NOMO-1 treated with dmso at 0.1 percent for 144 hours (cell line): Measurements from ENCODE around the gene SOX5.
"Not testable (repeated sequence)": the region's sequence is repeated elsewhere in the genome, so short reads cannot be mapped to it uniquely, and the experiment has no call there.

Experiments used
- DNase-seq: peaks from one replicate; lab custom pipeline; 2025; ENCODE audit not compliant: unreplicated experiment; lab: John Stamatoyannopoulos, UW

SOX5 gene

DNA sequence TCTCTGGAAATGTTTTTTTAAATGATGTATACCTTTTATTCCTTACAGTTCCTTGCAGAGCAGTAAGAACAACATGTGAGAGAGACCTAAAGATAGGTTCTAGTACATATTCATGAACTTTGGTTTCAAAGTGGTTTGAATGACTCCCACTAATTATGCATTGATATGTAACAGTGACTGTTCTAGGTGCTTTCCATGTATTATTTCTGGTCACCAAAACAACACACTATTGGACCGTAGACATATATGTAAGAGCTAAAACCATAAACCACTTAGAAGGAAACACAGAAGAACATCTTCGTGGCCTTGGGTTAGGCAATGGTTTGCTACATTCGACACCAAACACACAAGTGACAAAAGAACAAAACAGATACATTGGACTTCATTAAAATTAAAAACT, 37.9 kb downstream of the SOX5 start:
- no peak for DNase-seq

DNA sequence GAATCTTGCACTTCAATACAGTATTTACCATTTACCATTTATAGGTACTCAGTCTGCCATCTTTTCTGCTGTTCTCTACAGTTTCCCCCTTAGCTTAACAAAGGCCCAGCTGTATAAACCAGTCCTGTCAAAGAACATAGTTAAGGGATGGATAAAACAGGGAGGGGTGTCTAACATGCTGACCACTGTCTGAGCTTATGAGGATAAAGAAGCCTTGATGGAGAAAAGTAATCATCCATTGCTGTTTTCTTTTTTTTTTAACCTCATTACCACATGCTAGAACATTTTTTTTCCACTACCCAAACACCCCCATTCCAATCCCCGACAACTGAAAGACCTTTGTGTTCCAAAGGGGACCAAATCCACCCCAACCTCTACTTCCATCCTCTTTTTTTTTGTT, 39.9 kb downstream of the SOX5 start:
- no peak for DNase-seq

DNA sequence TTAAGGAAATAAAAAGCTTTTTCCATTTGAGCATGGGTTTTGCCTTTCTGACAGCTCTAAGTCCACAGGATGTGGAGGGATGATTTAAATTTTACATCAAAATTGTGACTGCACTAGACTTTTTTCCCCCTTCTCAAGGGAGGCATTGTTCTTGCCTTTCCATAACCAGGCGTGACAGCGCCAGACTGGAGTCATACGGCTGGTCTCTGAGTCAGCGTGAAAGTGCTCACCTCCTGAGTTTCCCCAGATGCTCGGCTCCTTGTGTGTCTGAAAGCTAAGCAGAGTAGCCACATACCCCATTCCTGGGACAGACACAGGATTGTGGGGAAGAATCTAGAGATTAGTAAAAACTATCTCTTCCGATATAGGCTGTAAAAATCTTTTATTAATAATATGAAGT, 43.1 kb downstream of the SOX5 start:
- no peak for DNase-seq

DNA sequence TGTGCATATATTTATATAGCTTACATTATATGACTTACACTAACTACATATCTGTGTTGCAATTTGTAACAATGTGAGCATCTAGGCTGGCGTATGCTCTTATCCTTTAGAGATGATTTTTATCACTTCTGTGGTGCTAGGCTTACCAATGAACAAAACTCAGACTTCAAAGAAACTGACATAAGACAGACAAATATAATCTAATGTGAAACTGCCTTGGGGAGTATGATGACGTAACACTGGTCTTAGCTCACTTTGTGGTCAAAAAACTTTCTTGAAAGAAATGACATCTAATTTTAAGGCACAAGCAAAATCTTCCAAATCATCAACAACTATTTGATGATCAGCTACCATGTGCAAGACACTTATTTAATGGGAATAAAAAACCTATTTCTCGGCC, 50.0 kb downstream of the SOX5 start:
- no peak for DNase-seq

DNA sequence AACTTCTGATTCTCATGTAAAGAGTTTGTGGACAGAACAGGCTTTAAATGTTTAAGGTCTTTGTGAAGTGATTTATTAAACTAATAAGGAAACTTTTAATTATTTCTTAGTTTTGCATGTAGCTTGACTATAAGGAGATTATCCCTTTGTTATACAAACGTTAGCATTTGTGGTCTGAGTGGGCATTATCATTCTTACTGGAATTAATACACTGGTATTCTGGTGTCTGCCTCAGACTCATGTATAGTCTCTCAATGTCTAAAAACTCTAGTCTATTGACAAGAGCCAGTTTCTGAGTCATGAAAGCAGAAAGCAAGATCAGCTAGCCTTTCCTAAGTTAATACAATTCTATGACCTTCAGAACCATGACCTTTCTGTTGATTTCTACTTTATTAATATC, 51.3 kb downstream of the SOX5 start:
- no peak for DNase-seq

DNA sequence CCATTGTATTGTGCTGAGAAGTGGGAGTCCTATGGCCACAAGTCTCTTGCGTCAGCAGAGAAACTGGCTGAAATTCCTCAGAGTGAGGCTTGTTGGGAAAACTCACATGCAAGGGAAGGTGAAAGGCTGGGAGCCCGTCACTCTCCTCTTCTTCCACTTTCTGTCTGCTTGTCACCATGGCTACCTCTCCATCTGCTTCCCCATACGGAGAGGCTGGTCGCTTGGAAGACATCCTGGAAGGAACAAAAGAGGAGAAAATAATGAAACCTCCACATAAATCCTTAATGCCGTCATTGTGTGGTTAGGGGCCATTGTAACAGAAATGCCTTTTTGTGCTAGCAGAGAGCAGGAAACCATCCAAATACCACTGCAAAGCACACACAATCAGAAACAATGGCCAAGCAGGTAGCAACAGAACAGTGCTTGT, 53.7 kb downstream of the SOX5 start:
- no peak for DNase-seq

DNA sequence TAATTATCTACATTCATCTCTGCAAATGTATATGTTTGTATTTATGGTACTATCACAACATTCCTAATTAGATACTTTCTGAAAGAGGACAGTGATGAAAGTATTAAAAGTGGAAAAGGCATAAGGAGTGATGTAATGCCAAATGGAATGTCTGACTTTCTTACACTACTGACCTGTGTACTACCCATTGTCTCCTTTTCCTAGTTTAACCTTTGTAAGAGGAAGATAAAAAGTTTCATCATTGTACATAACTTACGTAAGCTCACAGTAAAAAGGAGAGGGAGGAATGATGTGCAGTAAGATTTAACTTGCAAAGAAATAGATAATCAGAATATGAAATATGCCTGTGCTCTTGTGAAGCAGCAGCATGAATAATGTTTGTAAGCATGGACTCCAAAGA, 55.9 kb downstream of the SOX5 start:
- DNase-seq, result no peak

DNA sequence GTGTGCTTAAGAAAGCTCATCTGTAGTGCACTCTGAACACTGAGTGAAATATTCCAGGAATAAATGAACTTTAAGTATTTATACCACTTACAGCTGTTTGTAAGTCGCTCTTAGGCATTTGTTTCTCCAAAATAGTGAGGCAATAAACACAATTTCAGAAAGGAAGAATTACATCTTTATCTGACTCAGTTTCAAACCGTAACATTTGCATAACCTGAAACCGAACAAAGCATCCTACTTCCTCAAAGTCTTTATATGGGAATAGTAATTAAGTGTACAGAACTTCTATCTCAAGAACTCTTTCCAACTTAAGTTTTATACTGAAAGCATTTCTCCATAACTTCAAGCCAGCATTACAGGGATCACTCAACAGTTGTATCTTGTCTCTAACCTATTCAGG, 58.4 kb downstream of the SOX5 start:
- DNase-seq, result no peak

DNA sequence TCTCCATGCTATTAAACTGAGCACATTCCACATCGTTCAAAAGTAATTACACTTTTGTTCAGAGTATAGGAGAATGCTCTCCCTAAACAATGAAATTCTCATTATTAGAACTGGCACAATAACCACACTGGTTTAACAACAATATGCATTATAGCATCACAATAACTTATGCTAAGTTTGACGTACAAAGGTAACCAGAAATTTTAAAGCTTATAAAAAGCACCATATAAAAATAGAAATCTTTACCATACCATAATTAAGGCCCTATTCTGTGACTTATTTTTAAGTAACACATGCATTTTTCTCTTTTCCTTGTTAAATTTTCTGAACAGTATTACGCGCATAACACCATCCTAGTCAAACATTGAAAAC, 60.4 kb downstream of the SOX5 start:
- DNase-seq, result no peak

DNA sequence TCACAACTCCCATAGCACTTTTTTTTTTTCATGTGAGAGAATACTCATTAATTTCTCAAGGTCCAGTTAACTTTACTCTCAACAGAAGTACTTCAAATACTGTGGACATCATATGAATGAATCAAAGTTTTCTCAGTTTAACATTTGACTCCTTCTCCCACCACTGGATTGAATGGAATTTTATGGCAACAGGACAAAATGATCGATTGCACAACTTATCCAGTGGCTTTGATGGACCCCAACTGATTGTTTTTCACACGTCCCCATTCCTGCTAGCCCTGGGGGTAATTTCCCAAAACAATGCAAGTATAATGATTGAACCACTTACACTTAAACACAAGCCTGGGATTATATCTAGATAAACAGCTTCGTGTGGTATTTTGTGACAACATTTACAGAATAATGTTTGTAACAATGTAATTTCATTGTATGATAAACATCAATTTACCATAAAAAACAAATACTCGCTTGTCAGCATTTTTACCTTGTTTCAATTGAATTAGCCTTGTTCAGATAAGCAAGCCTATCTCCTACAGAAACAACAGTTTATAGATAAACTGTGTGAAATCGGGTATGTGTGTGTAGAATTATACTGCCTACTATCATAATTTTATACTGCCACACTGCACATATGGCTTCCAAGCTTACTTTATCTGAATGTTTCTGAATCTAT, 60.9 kb downstream of the SOX5 start:
- DNase-seq, result no peak

DNA sequence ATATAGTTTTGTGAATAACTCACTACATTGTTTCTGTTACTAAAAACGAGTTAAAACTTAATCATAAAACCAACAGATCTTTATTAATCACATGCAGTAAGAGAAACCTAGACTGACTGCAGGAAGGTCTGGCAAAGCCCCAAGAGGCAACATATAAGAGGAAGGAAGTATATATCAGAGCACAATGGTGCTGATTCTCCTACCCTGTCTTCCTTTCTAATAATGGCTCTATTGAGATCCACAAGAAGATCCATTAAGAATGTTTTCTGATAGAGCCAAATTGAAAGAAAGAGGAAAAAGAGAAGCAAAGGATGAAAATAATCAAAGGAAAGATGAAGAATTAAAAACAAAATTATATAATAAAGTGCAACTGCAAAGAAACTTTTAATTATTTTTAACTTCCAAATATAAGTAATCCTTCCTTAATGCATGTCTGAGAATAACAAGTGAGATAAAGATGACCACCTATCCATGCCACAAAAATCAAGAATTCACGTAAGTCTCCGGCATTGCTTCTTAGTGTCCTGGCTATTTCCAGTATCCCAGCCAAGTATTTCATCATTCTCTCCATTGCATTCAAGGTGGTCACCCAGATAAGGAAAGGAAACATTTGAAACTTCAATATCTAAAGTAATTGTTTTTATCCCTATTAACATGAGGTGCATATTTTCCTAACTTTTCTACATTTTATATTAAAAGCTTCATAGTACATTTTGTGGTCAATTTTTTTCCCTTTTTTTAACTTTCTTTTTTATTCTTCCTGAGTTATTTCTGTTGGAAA, 62.2 kb downstream of the SOX5 start:
- DNase-seq, result peak; percentile 10

DNA sequence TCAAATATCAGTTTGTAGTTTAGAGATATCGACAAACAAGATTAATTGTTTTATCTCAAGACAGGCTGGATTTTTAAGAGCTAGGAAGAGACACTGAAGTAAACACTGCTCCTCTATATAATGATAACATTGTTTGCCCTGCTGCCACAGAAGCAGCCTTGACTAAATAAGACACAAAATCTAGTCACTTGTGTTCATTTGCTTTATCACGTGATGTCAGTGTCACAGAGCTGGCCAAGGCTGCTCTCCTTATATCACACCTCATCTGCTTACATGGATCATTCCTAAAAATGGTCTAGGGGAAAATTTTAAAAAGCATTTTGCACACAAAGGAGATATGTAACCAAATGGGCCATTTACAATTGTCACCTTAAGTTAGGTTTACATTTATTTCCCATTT, 64.1 kb downstream of the SOX5 start:
- no peak for DNase-seq

DNA sequence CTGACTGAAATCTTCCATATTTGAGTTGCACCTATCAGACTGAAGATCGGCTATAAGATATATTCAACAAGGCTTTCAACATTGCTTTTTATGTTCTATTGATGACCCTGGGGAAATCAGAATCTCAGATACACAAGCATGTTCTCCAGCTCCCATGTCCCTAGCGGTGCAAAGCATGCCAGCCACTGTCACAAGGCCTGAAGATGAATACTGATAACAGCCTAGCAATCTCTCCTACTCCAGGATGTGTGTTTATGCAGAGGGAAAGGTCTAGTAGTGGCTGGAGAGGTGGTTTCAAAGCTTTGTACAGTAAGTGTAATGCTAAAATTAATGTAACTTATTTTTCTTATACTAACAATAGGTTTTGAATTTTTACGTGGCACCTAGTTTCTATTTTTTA, 64.6 kb downstream of the SOX5 start:
- no peak for DNase-seq

DNA sequence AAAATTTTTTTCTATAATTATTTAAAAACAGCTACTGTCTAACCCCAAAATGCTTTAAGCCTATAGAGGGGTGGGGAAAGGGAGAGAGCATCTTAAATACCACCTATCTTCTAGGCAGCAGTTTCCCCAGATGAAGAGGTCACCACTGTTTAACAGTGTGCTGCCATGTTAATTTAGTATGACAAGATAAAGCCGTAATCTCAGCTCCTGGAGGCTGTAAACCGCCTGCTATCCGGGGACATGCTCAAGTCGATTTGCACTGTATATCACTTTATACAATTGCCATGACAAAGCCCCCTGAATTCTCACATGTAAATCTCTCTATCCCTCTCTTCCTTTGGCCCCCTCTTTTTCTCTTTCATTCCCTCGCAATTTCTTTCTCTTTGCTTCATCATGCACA, 68.5 kb downstream of the SOX5 start:
- no peak for DNase-seq

DNA sequence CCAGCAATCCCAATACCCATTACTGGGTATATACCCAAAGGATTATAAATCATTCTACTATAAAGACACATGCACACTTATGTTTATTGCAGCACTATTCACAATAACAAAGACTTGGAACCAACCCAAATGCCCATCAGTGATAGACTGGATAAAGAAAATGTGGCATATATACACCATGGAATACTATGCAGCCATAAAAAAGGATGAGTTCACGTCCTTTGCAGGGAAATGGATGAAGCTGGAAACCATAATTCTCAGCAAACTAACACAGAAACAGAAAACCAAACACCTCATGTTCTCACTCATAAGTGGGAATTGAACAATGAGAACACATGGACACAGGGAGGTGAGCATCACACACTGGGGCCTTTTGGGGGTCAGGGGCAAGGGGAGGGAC, 72.9 kb downstream of the SOX5 start:
- not testable (repeated sequence) for DNase-seq

DNA sequence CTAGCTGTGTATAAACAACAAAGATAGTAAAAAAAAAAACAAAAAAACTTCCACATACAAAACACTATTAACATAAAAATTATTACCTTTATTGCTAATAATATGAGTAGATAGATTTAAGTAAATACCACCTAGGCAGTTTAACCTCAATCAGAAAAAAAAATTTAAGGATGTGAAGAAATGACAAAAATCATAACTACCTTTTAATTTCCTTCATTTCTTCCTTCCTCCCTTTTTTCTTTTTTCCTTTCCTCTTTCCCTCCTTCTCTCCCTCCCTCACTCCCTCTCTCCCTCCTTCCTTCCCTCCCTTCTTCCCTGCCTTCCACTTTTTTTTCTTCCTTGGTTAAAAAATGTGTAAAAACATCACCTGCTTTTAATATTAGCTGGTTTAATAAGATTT, 81.7 kb downstream of the SOX5 start:
- no peak for DNase-seq

DNA sequence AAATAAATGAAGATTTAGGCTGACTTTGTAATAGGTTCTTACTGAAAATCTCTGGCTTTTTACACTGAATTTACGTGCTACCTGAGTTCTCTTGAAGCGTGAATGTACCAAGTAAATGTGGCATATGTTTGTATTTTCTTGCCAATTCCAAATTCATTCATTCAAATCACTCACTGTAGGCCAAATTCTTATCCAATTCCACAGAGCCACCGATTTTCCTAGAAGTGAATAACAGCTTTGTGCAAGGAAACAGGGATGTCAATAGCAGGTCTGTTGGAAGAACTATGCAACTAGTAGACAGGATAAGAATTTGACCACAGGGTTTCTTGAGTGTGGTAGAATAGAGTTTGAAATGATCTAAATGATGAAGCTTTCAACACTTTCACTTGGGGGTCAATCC, 86.8 kb downstream of the SOX5 start:
- DNase-seq, result no peak

DNA sequence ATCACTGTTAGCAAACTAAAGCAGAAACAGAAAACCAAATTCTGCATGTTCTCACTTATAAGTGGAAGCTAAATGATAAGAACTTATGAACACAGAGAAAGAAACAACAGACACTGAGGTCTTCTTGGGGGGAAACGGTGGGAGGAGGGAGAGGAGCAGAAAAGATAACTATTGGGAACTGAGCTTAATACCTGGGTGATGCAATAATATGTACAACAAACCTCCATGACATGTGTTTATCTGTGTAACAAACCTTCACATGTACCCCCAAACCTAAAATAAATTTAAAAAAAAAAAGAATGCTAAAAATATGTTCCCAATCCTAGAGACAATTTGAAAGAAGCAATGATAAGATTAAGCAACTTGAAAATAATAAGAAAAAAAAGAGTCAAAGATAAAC, 89.5 kb downstream of the SOX5 start:
- no peak for DNase-seq

DNA sequence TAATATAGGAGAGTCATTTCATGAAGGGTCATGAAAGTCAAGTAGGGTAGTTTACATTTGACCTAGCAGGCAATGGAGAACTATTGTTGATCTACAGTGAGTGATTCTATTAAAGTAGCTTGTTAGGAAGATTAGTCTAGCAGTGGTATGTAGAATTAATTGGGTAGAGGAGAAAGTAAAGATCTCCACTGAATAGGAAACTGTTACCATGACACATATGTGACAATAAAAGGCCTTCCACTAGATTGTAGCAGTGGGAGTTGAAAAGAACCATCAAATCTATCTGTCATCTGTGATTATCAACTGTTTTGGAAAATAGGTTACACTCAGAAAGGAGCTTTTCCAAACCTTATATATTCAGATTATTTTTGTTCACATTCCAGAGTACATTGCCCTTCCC, 92.3 kb downstream of the SOX5 start:
- no peak for DNase-seq

DNA sequence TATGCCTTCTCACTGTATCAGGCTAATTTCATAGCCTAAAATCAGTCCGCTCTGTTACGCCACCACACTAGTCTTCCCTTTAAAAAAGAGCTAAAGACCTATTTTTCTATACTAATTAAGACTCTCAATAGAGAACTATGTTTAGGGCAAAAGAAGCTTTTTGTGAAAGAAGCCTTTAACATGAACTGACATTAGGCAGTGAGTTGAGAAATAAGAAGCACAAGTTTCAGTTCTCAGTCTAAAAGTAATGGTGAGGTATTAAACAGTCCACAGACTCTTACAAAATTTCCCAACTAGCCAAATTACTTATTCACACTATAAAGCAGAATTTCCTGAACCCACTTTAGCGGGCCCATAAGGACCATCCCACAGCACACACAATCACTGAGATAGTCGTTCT, 93.7 kb downstream of the SOX5 start:
- DNase-seq, result peak; percentile 54

DNA sequence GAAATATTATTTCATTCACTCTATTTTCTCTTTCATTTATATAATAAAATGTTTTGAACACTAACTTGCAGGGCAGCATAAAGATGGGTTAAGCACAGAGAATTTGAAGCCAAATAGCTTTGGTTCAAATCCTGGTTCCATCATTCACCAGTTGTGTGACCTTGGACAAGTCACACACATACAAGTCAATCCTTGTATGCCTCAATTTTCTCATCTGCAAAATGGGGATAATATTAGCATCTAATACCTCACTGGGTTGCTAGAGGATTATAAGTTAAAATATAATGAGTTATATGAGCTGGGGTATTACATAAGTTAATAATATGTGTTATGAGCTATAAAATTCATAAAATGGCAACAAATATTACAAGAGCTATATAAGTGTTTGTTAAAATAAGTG, 94.9 kb downstream of the SOX5 start:
- no peak for DNase-seq

DNA sequence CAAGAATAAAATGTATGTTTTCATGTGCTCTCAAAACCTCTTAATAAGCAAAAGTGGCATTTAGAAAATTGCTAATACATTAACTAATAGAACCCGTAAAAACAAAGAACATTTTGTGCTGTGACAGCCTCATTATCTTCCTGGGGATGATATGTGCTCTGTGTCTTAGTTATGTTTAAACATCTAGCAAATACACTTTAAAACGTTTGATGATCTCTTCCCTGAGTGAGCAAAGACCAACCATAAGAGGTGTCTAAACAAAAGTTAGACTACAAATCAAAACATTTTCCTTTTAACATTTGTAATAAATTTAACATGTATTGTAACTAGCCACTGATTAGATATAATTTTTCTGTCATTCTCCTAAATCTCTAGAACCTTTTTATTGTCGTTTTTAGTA, 95.8 kb downstream of the SOX5 start:
- DNase-seq, result no peak

DNA sequence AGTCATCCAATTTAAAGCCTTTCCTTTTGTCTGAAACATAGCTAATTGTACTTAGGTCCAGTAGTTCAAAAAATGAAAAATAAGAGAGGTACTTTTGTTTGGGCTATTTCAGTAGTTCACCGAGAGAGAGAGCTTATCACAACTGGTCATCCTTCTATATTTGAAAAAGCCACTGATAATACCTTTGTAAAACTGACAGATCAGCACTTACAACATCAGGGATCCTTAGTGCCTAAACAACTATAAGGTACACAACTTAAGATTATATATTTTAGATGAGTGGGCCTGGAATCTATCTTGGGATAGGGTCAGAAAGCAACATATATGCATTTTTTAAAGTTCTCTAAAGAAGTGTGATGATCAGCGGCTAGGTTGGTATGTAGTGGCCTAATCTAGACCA, 97.9 kb downstream of the SOX5 start:
- no peak for DNase-seq
